OCI-LY7 (cell line): Measurements from ENCODE around the gene SSU72. TPM values are rescaled to one million over a fixed set of nuclear protein-coding genes. Genes with fewer than 3 reads are reported as not detected.

Experiments
- BruUV-seq: library from RNA; stranded (reverse); fragments of 400-500 nt; replicated peaks from 2 replicates; lab custom pipeline; 2021; lab: Mats Ljungman, UMichigan
- CTCF ChIA-PET: fragments of 300-600 bp; sonication (Branson Sonifier 250); formaldehyde crosslinking; loops from one replicate; lab custom pipeline; 2022; ENCODE audit warnings: antibody characterized with exemption; ENCODE audit not compliant: unreplicated experiment; lab: Charles Lee
- POLR2A ChIA-PET: fragments of 300-600 bp; sonication (Branson Sonifier 250); formaldehyde crosslinking; loops from one replicate; lab custom pipeline; 2022; ENCODE audit warnings: antibody characterized with exemption; lab: Charles Lee
- DNase-seq: peaks from one replicate; pipeline ENCODE4 v3.0.0-alpha.2; 2015; ENCODE audit warnings: low spot score
- H2AFZ ChIP-seq: fragments of 200-600 bp; sonication (generic), shearing (Covaris generic); 2 replicates; pipeline ENCODE4 v1.6.1; 2014; ENCODE audit warnings: mild to moderate bottlenecking, antibody characterized with exemption, low read length, moderate library complexity
- H3K27ac ChIP-seq: fragments of 200-600 bp; sonication (generic); 2 replicates; pipeline ENCODE4 v1.5.1; 2014; ENCODE audit warnings: mixed run types, low read depth, mild to moderate bottlenecking, moderate library complexity, low read length, inconsistent platforms; ENCODE audit not compliant: poor library complexity, severe bottlenecking
- H3K36me3 ChIP-seq: fragments of 200-600 bp; sonication (generic); 2 replicates; pipeline ENCODE4 v1.6.1; 2014; ENCODE audit warnings: mild to moderate bottlenecking, antibody characterized with exemption, low read length, moderate library complexity, mixed read lengths; ENCODE audit not compliant: insufficient read depth
- H3K4me1 ChIP-seq: fragments of 200-600 bp; sonication (generic); 2 replicates; pipeline ENCODE4 v1.5.1; 2014; ENCODE audit warnings: mild to moderate bottlenecking, low read length; ENCODE audit not compliant: insufficient read depth, poor library complexity, severe bottlenecking
- H3K4me2 ChIP-seq: fragments of 200-600 bp; sonication (generic); 2 replicates; pipeline ENCODE4 v1.6.1; 2014; ENCODE audit warnings: mild to moderate bottlenecking, low read length
- H3K4me3 ChIP-seq: fragments of 200-600 bp; sonication (generic); 2 replicates; pipeline ENCODE4 v1.5.1; 2014; ENCODE audit warnings: mild to moderate bottlenecking, low read depth, low read length; ENCODE audit not compliant: poor library complexity, severe bottlenecking
- H3K79me2 ChIP-seq: fragments of 200-600 bp; sonication (generic); 2 replicates; pipeline ENCODE4 v1.6.1; 2016; ENCODE audit warnings: low read depth, mild to moderate bottlenecking, low read length, moderate library complexity, mixed read lengths; ENCODE audit not compliant: insufficient read depth
- H3K9me2 ChIP-seq: fragments of 200-600 bp; sonication (generic); 2 replicates; pipeline ENCODE4 v1.6.1; 2016; ENCODE audit warnings: mild to moderate bottlenecking, low read length, mixed read lengths; ENCODE audit not compliant: insufficient read depth
- H3K9me3 ChIP-seq: fragments of 200-600 bp; sonication (generic); 2 replicates; pipeline ENCODE4 v1.6.1; 2014; ENCODE audit warnings: mild to moderate bottlenecking, mixed run types, low read length, mixed read lengths
- H4K20me1 ChIP-seq: fragments of 200-600 bp; sonication (generic); 2 replicates; pipeline ENCODE4 v1.6.1; 2014; ENCODE audit warnings: mild to moderate bottlenecking, antibody characterized with exemption, low read length, moderate library complexity, mixed read lengths; ENCODE audit not compliant: insufficient read depth
- CTCF ChIP-seq: fragments of 200-600 bp; sonication (generic); conservative IDR thresholded peaks from 2 replicates; pipeline ENCODE4 v1.5.1; 2014; ENCODE audit warnings: mild to moderate bottlenecking, antibody characterized with exemption, low read length, moderate library complexity, mixed read lengths
- EZH2phosphoT487 ChIP-seq: fragments of 200-600 bp; sonication (generic); IDR thresholded peaks from 2 replicates; pipeline ENCODE4 v1.6.1; 2018; ENCODE audit warnings: low read depth, borderline replicate concordance, mild to moderate bottlenecking, mixed run types, antibody characterized with exemption, low read length, moderate library complexity, mixed read lengths
- intact Hi-C: fragments of 100-400 bp; cut with micrococcal nuclease; formaldehyde crosslinking; loops from one replicate; pipeline ENCODE4 v1.10.0; 2022; ENCODE audit not compliant: unreplicated experiment
- total RNA-seq, 2 experiments: library from RNA; depleted of rRNA in 1 of 2; stranded (reverse); fragments of >200 nt in 1 of 2; shearing (Covaris generic) in 1 of 2; gene quantifications; 2 replicates each; pipeline ENCODE4 v1.2.3, GENCODE V29; 2014 to 2022

SSU72 gene
- total RNA-seq, 2 experiments from 2014 or later, result 97.7 to 149 TPM

- CTCF ChIA-PET, result no interaction called here
- no peak for DNase-seq
- Histone ChIP-seq H3K4me1 (peaks cover 8% of the 10 kb centered on the region), H3K9me3 (no peaks in the 10 kb centered on the region), H2AFZ (no peak within 1 kb of the TSS), H3K27ac (no peak within 1 kb of the TSS), H3K4me2 (peak within 1 kb of the TSS; percentile 30; the same call in 1 of the 2 replicates), H3K4me3 (peak within 1 kb of the TSS; percentile 24), H3K9me2 (no peaks in the 10 kb centered on the region), H3K79me2 (no peaks in the 10 kb centered on the region), H3K36me3 (no peaks in the 10 kb centered on the region), H4K20me1 (no peaks in the 10 kb centered on the region)
- no peak for TF ChIP-seq EZH2phosphoT487
- no peak for TF ChIP-seq CTCF
- POLR2A ChIA-PET, result no interaction called here
- intact Hi-C loops, result no loop called here
- no TSS peak for BruUV-seq
Measured at GRCh38 chr1:1599935-1600860, 25.5 kb upstream of the SSU72 start, which contains the start of gene FNDC10. TSS of gene FNDC10 (minus strand) at chr1:1600135. CDS start at chr1:1600015, 120 bp downstream.

GRCh38 chr1:1599030-1599934 lies 24.6 kb upstream of the SSU72 start:
- Histone ChIP-seq H2AFZ (no peak overlapping the region), H3K9me3 (no peaks in the 10 kb centered on the region), H3K9me2 (no peaks in the 10 kb centered on the region), H3K4me3 (peak overlapping the region; percentile 24), H4K20me1 (no peaks in the 10 kb centered on the region), H3K4me1 (peaks cover 8% of the 10 kb centered on the region), H3K4me2 (peak overlapping the region; percentile 30; the same call in 1 of the 2 replicates), H3K79me2 (no peaks in the 10 kb centered on the region), H3K36me3 (no peaks in the 10 kb centered on the region), H3K27ac (no peak overlapping the region)
- ChIA-PET CTCF (no interaction called here), POLR2A (no interaction called here)
- BruUV-seq, result no TSS peak
- peak; percentile 35 for DNase-seq
- intact Hi-C loops, result no loop called here
- TF ChIP-seq EZH2phosphoT487, result no peak
- TF ChIP-seq CTCF, result peak; percentile 36
